ENCODE results near the gene HORMAD1. TPM values are rescaled to one million over a fixed set of nuclear protein-coding genes. Genes with fewer than 3 reads are reported as not detected.

Gene HORMAD1
- total RNA-seq, 2 experiments from 2014 or later, result 0.89 TPM; not detected in 1

DNA sequence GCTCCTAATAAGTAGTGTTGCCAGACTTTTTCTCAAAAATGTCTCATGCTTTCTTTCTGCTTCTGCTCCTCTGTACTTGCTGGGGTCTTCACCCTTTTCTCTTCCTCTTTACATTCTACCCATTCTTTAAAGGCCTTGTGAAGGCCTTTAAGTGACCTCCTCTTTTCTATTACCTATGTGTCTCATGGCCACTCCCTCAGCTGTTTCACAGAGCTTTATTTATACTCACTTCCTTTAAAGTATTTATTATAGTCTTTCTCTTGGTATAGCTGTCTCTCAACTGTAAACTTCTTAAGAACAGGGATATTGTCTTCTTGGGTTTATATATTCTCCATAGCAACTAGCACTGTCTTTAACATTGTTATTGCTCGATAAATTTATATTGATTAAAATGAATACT lies 24.5 kb downstream of the HORMAD1 start:
- Histone ChIP-seq H3K4me1 (ENCODE audit: insufficient read depth, low read length, poor library complexity, severe bottlenecking) (peaks cover 19% of the 10 kb centered on the region), H3K36me3 (ENCODE audit: insufficient read depth, low read length) (peaks cover 36% of the 10 kb centered on the region), H3K27ac (ENCODE audit: low read depth, low read length, poor library complexity, severe bottlenecking) (no peak overlapping the region), H2AFZ (ENCODE audit: low read length) (no peak overlapping the region), H3K9me2 (ENCODE audit: insufficient read depth, low read length) (no peaks in the 10 kb centered on the region), H3K4me2 (ENCODE audit: low read length) (peak overlapping the region; percentile 82), H3K79me2 (ENCODE audit: insufficient read depth, low read depth, low read length) (peaks cover 29% of the 10 kb centered on the region), H3K4me3 (ENCODE audit: low read depth, low read length, poor library complexity, severe bottlenecking) (peak overlapping the region; percentile 81), H3K9me3 (ENCODE audit: low read length) (no peaks in the 10 kb centered on the region), H4K20me1 (ENCODE audit: insufficient read depth, low read length) (no peaks in the 10 kb centered on the region)
- intact Hi-C loops (cut with micrococcal nuclease; ENCODE audit: unreplicated experiment), result loop anchor here (2.0 kb wide), 1 partner anchor 135 kb away; no protein-coding TSS in a partner anchor
- TF ChIP-seq EZH2phosphoT487 (IDR thresholded peaks at IDR 0.05; ENCODE audit: borderline replicate concordance, low read depth, low read length) (no peak), CTCF (conservative IDR thresholded peaks at IDR 0.05; ENCODE audit: low read length) (no peak)
- DNase-seq (ENCODE audit: low spot score), result peak; percentile 8
- TSS peak; percentile 60 for BruUV-seq (replicated peaks)
- ChIA-PET CTCF (ENCODE audit: unreplicated experiment) (interaction anchor here (0.5 to 0.6 kb wide), 2 partner anchors 42 to 87 kb away, joined by 3 read pairs; no protein-coding TSS in a partner anchor), POLR2A (interaction anchor here (0.6 to 1.9 kb wide), 10 partner anchors 9 to 618 kb away, joined by 3 to 18 read pairs (median 4); partner anchors contain the start of gene MCL1)

GRCh38 chr1:150695561-150695960 lies 25.1 kb downstream of the HORMAD1 start:
- peak overlapping the region; percentile 82 for H3K4me2 ChIP-seq (ENCODE audit: low read length)
- ChIA-PET CTCF (ENCODE audit: unreplicated experiment) (no interaction called here), POLR2A (interaction anchor here (0.6 to 1.1 kb wide), 3 partner anchors 285 to 618 kb away, joined by 3 to 5 read pairs (median 3); no protein-coding TSS in a partner anchor)
- H3K9me3 ChIP-seq (ENCODE audit: low read length), result no peaks in the 10 kb centered on the region
- DNase-seq (ENCODE audit: low spot score), result no peak
- H3K9me2 ChIP-seq (ENCODE audit: insufficient read depth, low read length), result no peaks in the 10 kb centered on the region
- no peaks in the 10 kb centered on the region for H4K20me1 ChIP-seq (ENCODE audit: insufficient read depth, low read length)
- no peak overlapping the region for H3K27ac ChIP-seq (ENCODE audit: low read depth, low read length, poor library complexity, severe bottlenecking)
- peaks cover 29% of the 10 kb centered on the region for H3K79me2 ChIP-seq (ENCODE audit: insufficient read depth, low read depth, low read length)
- peaks cover 42% of the 10 kb centered on the region for H3K36me3 ChIP-seq (ENCODE audit: insufficient read depth, low read length)
- TF ChIP-seq CTCF (conservative IDR thresholded peaks at IDR 0.05; ENCODE audit: low read length) (no peak), EZH2phosphoT487 (IDR thresholded peaks at IDR 0.05; ENCODE audit: borderline replicate concordance, low read depth, low read length) (no peak)
- BruUV-seq (replicated peaks), result no TSS peak
- H2AFZ ChIP-seq (ENCODE audit: low read length), result no peak overlapping the region
- H3K4me1 ChIP-seq (ENCODE audit: insufficient read depth, low read length, poor library complexity, severe bottlenecking), result peaks cover 19% of the 10 kb centered on the region
- peak overlapping the region; percentile 81 for H3K4me3 ChIP-seq (ENCODE audit: low read depth, low read length, poor library complexity, severe bottlenecking)
- intact Hi-C loops (cut with micrococcal nuclease; ENCODE audit: unreplicated experiment), result no loop called here

DNA sequence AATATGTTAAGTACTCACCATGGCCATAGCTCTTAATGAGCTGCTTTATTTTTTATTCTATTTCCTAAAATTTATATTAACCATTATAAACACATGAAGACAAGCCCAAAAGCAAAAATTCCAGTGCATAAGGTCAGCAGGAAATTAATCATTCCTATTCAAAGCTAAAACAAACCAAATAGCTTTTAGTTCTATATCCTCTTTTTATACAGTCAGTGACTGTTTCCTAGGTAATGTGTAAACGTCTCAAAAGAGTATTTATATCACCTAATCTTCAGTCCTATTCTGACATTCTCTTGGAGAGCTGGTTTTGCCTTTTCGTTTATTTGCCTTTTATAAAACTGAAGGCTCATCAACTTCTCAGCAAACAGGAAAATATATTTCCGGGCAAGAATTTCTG lies 28.0 kb downstream of the HORMAD1 start:
- Histone ChIP-seq H2AFZ (ENCODE audit: low read length) (no peak overlapping the region), H3K79me2 (ENCODE audit: insufficient read depth, low read depth, low read length) (peaks cover 29% of the 10 kb centered on the region), H3K4me1 (ENCODE audit: insufficient read depth, low read length, poor library complexity, severe bottlenecking) (peaks cover 7% of the 10 kb centered on the region), H3K27ac (ENCODE audit: low read depth, low read length, poor library complexity, severe bottlenecking) (no peak overlapping the region), H4K20me1 (ENCODE audit: insufficient read depth, low read length) (no peaks in the 10 kb centered on the region), H3K9me2 (ENCODE audit: insufficient read depth, low read length) (no peaks in the 10 kb centered on the region), H3K9me3 (ENCODE audit: low read length) (no peaks in the 10 kb centered on the region), H3K4me3 (ENCODE audit: low read depth, low read length, poor library complexity, severe bottlenecking) (no peak overlapping the region), H3K36me3 (ENCODE audit: insufficient read depth, low read length) (peaks cover 62% of the 10 kb centered on the region), H3K4me2 (ENCODE audit: low read length) (no peak overlapping the region)
- CTCF ChIA-PET (ENCODE audit: unreplicated experiment), result interaction anchor here (1.0 kb wide), 1 partner anchor 8 kb away, joined by 4 read pairs; no protein-coding TSS in a partner anchor
- no TSS peak for BruUV-seq (replicated peaks)
- no peak for TF ChIP-seq CTCF (conservative IDR thresholded peaks at IDR 0.05; ENCODE audit: low read length)
- POLR2A ChIA-PET, result interaction anchor here (1.4 to 2.0 kb wide), 2 partner anchors 9 to 11 kb away, joined by 4 to 6 read pairs; no protein-coding TSS in a partner anchor
- intact Hi-C loops (cut with micrococcal nuclease; ENCODE audit: unreplicated experiment), result no loop called here
- no peak for DNase-seq (ENCODE audit: low spot score)

Data from OCI-LY7 (cell line).